ENCODE data around the gene PPIF.
A peak's percentile ranks its signal among the peaks of the same experiment; 100 is the strongest.

DNA sequence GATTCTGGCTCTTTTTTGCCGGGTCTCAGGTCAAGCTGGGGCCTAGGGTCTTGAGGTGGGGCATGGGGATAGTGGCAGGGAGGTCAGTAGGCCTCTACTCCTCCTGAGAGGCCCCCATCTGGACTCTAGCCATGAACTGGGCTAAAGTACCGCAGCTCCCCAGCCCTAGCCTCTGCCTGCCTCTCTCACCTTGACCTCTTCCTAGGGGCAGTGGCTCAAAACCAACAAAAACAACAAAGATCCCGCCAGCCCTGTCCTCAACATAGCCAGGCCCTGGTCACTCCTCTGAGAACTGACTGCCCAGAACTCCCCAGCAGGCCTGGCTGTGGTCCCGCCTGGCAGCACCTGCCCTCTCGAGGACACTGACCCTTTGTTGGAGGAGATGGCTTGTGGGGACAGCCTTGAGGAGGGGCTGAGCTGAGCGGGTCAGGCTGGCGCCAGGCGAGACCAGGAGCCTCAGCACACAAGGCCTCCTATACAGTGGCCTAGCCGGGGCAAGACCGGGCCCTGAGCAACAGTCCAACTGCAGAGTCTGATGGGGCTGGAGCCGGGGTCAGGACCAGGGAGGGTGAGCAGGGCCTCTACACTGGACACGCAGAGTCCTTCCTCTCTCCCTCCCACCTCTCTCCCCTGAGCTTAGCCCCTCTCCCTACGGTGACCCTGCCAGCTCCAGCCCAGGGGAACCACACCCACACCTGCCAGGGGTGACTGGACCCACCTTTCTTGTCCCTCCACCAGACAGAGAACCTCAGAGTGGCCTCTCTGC lies 11.6 kb upstream of the PPIF start:
- TF ChIP-seq, protein P1, sequence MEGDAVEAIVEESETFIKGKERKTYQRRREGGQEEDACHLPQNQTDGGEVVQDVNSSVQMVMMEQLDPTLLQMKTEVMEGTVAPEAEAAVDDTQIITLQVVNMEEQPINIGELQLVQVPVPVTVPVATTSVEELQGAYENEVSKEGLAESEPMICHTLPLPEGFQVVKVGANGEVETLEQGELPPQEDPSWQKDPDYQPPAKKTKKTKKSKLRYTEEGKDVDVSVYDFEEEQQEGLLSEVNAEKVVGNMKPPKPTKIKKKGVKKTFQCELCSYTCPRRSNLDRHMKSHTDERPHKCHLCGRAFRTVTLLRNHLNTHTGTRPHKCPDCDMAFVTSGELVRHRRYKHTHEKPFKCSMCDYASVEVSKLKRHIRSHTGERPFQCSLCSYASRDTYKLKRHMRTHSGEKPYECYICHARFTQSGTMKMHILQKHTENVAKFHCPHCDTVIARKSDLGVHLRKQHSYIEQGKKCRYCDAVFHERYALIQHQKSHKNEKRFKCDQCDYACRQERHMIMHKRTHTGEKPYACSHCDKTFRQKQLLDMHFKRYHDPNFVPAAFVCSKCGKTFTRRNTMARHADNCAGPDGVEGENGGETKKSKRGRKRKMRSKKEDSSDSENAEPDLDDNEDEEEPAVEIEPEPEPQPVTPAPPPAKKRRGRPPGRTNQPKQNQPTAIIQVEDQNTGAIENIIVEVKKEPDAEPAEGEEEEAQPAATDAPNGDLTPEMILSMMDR (IDR thresholded peaks at IDR 0.05 in 8 of 11, conservative IDR thresholded peaks at IDR 0.05 in 3 of 11): no peak
- TF ChIP-seq POLR2AphosphoS5 (IDR thresholded peaks at IDR 0.05) (peak in 2 of 3 donors; percentile 21 to 22), POLR2A (IDR thresholded peaks at IDR 0.05) (no peak)
